HFFc6 (cell line): ENCODE measurements around the gene HOXD8. TPM values are rescaled to one million over a fixed set of nuclear protein-coding genes. Genes with fewer than 3 reads are reported as not detected.

ENCODE experiments used
- DNase-seq: peaks from one replicate; pipeline ENCODE4 v3.0.0-alpha.2; 2018
- H3K27ac Mint-ChIP-seq: 2 replicates; pipeline ENCODE4 v1.8.0; 2020; ENCODE audit warnings: mild to moderate bottlenecking, mixed read lengths
- H3K27me3 Mint-ChIP-seq: 2 replicates; pipeline ENCODE4 v1.8.0; 2021; ENCODE audit warnings: mild to moderate bottlenecking, moderate library complexity, mixed read lengths; ENCODE audit not compliant: insufficient read depth
- H3K36me3 Mint-ChIP-seq: 2 replicates; pipeline ENCODE4 v1.8.0; 2021; ENCODE audit warnings: low read depth, mixed read lengths
- H3K4me1 Mint-ChIP-seq: 2 replicates; pipeline ENCODE4 v1.8.0; 2020; ENCODE audit warnings: low read depth, mixed read lengths
- H3K4me3 Mint-ChIP-seq: 2 replicates; pipeline ENCODE4 v1.8.0; 2020; ENCODE audit warnings: mild to moderate bottlenecking, moderate library complexity, mixed read lengths
- H3K9me3 Mint-ChIP-seq: 2 replicates; pipeline ENCODE4 v1.8.0; 2020; ENCODE audit warnings: mild to moderate bottlenecking, mixed read lengths
- CTCF ChIP-seq: fragments of 200-600 bp; sonication (generic); IDR thresholded peaks from 2 replicates; pipeline ENCODE4 v1.5.0; 2021; ENCODE audit warnings: antibody characterized with exemption, mild to moderate bottlenecking
- total RNA-seq, 6 experiments: library from RNA; stranded (reverse); fragmentation: NEBNext Ultra II Directional; extraction: Animal tissue kit (Norgen Biotek cat#: 25700); gene quantifications; 2 replicates in 1 of 6; 3 replicates in 5 of 6; pipeline ENCODE4 v1.2.3, GENCODE V29; 2021

The HOXD8 gene
- total RNA-seq, 6 experiments from 2014 or later: 2.3 to 5.1 (median 4.6) TPM

GRCh38 chr2:176081837-176082524, 47.5 kb upstream of the HOXD8 start:
- no peak overlapping the region for H3K27ac Mint-ChIP-seq
- TF ChIP-seq CTCF: no peak
- H3K9me3 Mint-ChIP-seq: peaks cover 30% of the 10 kb centered on the region
- H3K27me3 Mint-ChIP-seq: peaks cover 57% of the 10 kb centered on the region
- peaks cover 12% of the 10 kb centered on the region for H3K36me3 Mint-ChIP-seq
- DNase-seq: no peak
- peaks cover 17% of the 10 kb centered on the region for H3K4me1 Mint-ChIP-seq
- no peak overlapping the region for H3K4me3 Mint-ChIP-seq

GRCh38 chr2:176082525-176082823, 47.0 kb upstream of the HOXD8 start:
- no peak overlapping the region for H3K4me3 Mint-ChIP-seq
- DNase-seq: no peak

GRCh38 chr2:176082824-176083751, 46.4 kb upstream of the HOXD8 start:
- no peak for TF ChIP-seq CTCF
- peaks cover 30% of the 10 kb centered on the region for H3K9me3 Mint-ChIP-seq
- H3K4me3 Mint-ChIP-seq: no peak overlapping the region
- peaks cover 12% of the 10 kb centered on the region for H3K36me3 Mint-ChIP-seq
- DNase-seq: no peak
- H3K27ac Mint-ChIP-seq: no peak overlapping the region
- peaks cover 19% of the 10 kb centered on the region for H3K4me1 Mint-ChIP-seq
- H3K27me3 Mint-ChIP-seq: peaks cover 63% of the 10 kb centered on the region

More at GRCh38 chr2:176082525-176082823, 47.0 kb upstream of the HOXD8 start:
- TF ChIP-seq CTCF: no peak
- Mint-ChIP-seq H3K9me3 (peaks cover 30% of the 10 kb centered on the region), H3K36me3 (peaks cover 12% of the 10 kb centered on the region), H3K4me1 (peaks cover 17% of the 10 kb centered on the region), H3K27me3 (peaks cover 59% of the 10 kb centered on the region), H3K27ac (no peak overlapping the region)

- no peak within 1 kb of the TSS for H3K27ac Mint-ChIP-seq
Observed at GRCh38 chr2:176083796-176084261, 45.7 kb upstream of the HOXD8 start, which contains the start of gene EVX2. TSS of gene EVX2 (minus strand) at chr2:176083962. CDS start at chr2:176083776, 186 bp downstream.

More at GRCh38 chr2:176083796-176084261, 45.7 kb upstream of the HOXD8 start, which contains the start of gene EVX2:
- DNase-seq: no peak
- no peak for TF ChIP-seq CTCF
- peaks cover 12% of the 10 kb centered on the region for H3K36me3 Mint-ChIP-seq
- H3K9me3 Mint-ChIP-seq: peaks cover 30% of the 10 kb centered on the region
- peaks cover 23% of the 10 kb centered on the region for H3K4me1 Mint-ChIP-seq
- H3K27me3 Mint-ChIP-seq: peaks cover 58% of the 10 kb centered on the region
- H3K4me3 Mint-ChIP-seq: peak within 1 kb of the TSS; percentile 44
